Measurements from ENCODE around the gene SAMD4A.

SAMD4A gene

GRCh38 chr14:54686219-54686870 is 119.4 kb downstream of the SAMD4A start:
- peak in 4 of 14 donors; percentile 10 to 37 (median 18) for DNase-seq

GRCh38 chr14:54686871-54687749 is 120.2 kb downstream of the SAMD4A start:
- no peak for DNase-seq

GRCh38 chr14:54687750-54688119 is 120.8 kb downstream of the SAMD4A start:
- no peak for DNase-seq

- DNase-seq, result no peak
Measured at GRCh38 chr14:54688229-54688628, 121.3 kb downstream of the SAMD4A start.

GRCh38 chr14:54689928-54690327 is 123.0 kb downstream of the SAMD4A start:
- no peak for DNase-seq

- DNase-seq, result no peak
Measured at GRCh38 chr14:54690887-54691286, 124.0 kb downstream of the SAMD4A start.

- peak in 10 of 14 donors; percentile 13 to 67 (median 52) for DNase-seq
Measured at GRCh38 chr14:54691525-54692283, 124.8 kb downstream of the SAMD4A start.

GRCh38 chr14:54692284-54692772 is 125.4 kb downstream of the SAMD4A start:
- no peak for DNase-seq

GRCh38 chr14:54693761-54694160 is 126.8 kb downstream of the SAMD4A start:
- DNase-seq, result no peak

GRCh38 chr14:54695196-54695595 is 128.3 kb downstream of the SAMD4A start:
- DNase-seq, result no peak

- DNase-seq, result no peak
Measured at GRCh38 chr14:54697001-54697400, 130.1 kb downstream of the SAMD4A start.

GRCh38 chr14:54697803-54698202 is 130.9 kb downstream of the SAMD4A start:
- DNase-seq, result no peak

- no peak for DNase-seq
Measured at GRCh38 chr14:54698501-54698900, 131.6 kb downstream of the SAMD4A start.

GRCh38 chr14:54698966-54699530 is 132.1 kb downstream of the SAMD4A start:
- peak in 2 of 14 donors; percentile 36 to 59 for DNase-seq

- DNase-seq, result no peak
Measured at GRCh38 chr14:54699735-54700134, 132.8 kb downstream of the SAMD4A start.

GRCh38 chr14:54700717-54701116 is 133.8 kb downstream of the SAMD4A start:
- DNase-seq, result no peak

- no peak for DNase-seq
Measured at GRCh38 chr14:54702014-54702491, 135.1 kb downstream of the SAMD4A start.

GRCh38 chr14:54702492-54702891 is 135.6 kb downstream of the SAMD4A start:
- DNase-seq, result no peak

- no peak for DNase-seq
Measured at GRCh38 chr14:54703082-54703481, 136.2 kb downstream of the SAMD4A start.

GRCh38 chr14:54703724-54704123 is 136.8 kb downstream of the SAMD4A start:
- DNase-seq, result no peak

GRCh38 chr14:54704768-54705167 is 137.8 kb downstream of the SAMD4A start:
- no peak for DNase-seq

- no peak for DNase-seq
Measured at GRCh38 chr14:54706769-54707168, 139.8 kb downstream of the SAMD4A start.

Data from C1 segment of cervical spinal cord (tissue), 14 donors.